Testis (tissue), 3 donors: ENCODE measurements around the gene NUBP2. TPM values are rescaled to one million over a fixed set of nuclear protein-coding genes. Genes with fewer than 3 reads are reported as not detected.

Source experiments
- DNase-seq: peaks from one replicate; pipeline ENCODE4 v3.0.0-alpha.2; 2019
- H3K27ac ChIP-seq, 2 donors: fragments of 200-600 bp; sonication (generic); one replicate each; pipeline ENCODE4 v1.5.1; 2019
- H3K27me3 ChIP-seq: fragments of 200-600 bp; sonication (generic); one replicate; pipeline ENCODE4 v1.5.1; 2019
- H3K36me3 ChIP-seq: fragments of 200-600 bp; sonication (generic); one replicate; pipeline ENCODE4 v1.5.1; 2017; ENCODE audit warnings: low read depth; ENCODE audit errors: missing control alignments
- H3K4me1 ChIP-seq: fragments of 200-600 bp; sonication (generic); one replicate; pipeline ENCODE4 v1.5.1; 2019
- H3K4me3 ChIP-seq, 2 donors: fragments of 200-600 bp; sonication (generic); one replicate each; pipeline ENCODE4 v1.5.1; 2017 to 2019
- H3K9me3 ChIP-seq: fragments of 200-600 bp; sonication (generic); one replicate; pipeline ENCODE4 v1.5.1; 2017
- POLR2A ChIP-seq: fragments of 450-650 bp; IDR thresholded peaks from one replicate; pipeline ENCODE4 v1.6.1; 2017; ENCODE audit warnings: antibody characterized with exemption, mild to moderate bottlenecking, moderate library complexity
- WGBS, 2 donors: methylation state at CpG; one replicate each; pipeline ENCODE4 v1.1.5; 2018; 5-methylcytosine and 5-hydroxymethylcytosine counted together
- intact Hi-C: fragments of 100-400 bp; cut with DNase I; formaldehyde crosslinking; loops from one replicate; pipeline ENCODE4 v1.15.1; 2023; ENCODE audit warnings: low total_unique reads
- polyA plus RNA-seq: library from polyadenylated mRNA; stranded (reverse); fragments of 350-450 nt; fragmentation: Illumina TruSeq; extraction: RNeasy Lipid Tissue Mini Kit (QIAGEN cat#74804); gene quantifications from one replicate; pipeline ENCODE4 v1.2.3, GENCODE V29; 2014; ENCODE audit warnings: low read depth, low replicate concordance; ENCODE audit not compliant: insufficient read depth
- total RNA-seq, 2 donors: library from RNA; depleted of rRNA; stranded (reverse); fragments of >200 nt; gene quantifications; one replicate each; pipeline ENCODE4 v1.2.3, GENCODE V29; 2016
- TF ChIP-seq, protein P1 (sequence below), 3 experiments: fragments of 450-650 bp in 2 of 3; fragments of 200-600 bp in 1 of 3; sonication (generic) in 1 of 3; IDR thresholded peaks; one replicate each; pipeline ENCODE4 v1.5.1; 2016 to 2019; ENCODE audit warnings: antibody characterized with exemption in 3 of 3, mild to moderate bottlenecking in 2 of 3, moderate library complexity in 1 of 3

NUBP2 gene
- total and polyA plus RNA-seq, 3 donors from 2014 or later, result 49.8 to 90.8 (median 81.5) TPM

DNA sequence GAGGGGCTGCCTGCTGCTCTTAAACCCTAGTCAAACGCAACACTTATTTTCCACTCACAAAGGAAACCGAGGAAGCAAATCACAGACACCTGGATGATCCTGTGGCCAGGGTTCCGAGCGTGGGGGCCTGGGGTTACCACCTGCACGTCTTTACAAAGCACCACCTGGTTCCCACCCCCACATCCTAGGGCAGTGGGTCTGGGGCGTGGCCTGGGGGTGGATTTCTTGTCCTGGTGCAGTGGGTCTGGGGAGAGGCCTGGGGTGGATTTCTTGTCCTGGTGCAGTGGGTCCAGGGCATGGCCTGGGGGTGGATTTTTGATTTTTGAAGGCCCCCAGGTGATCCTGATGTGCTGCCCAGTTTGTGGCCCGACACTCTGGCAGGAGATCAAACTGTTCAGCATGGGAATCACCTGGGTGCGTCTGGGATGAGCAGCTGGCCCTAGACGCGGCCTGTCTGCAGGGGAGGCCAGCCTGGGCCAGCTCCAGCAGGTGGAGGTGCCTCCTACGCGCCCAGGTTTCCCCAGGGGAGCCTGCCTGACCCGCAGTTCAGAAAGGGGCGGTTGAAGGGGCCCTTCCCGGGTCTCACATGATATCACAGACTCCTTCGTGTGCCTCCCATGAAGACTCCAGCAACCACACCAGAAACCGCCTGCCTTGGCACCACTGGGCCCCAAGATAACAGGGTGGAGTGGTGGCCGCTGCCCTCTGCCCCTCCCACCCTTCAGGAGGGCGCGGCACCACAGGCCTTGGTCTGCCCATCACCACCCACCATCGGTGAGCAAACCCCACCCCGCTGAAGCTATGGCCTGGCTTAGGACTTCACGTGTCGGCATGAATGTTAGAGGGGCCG is 37.6 kb downstream of the NUBP2 start:
- WGBS, 2 donors, result 84 to 98% methylated on average over 9 to 24 of the region's 25 CpGs
- DNase-seq, result no peak
- Histone ChIP-seq H3K36me3 (no peaks in the 10 kb centered on the region), H3K4me3 (no peak overlapping the region), H3K27ac (no peak overlapping the region), H3K9me3 (no peaks in the 10 kb centered on the region), H3K27me3 (no peaks in the 10 kb centered on the region), H3K4me1 (peaks cover 14% of the 10 kb centered on the region)
- intact Hi-C loops, result no loop called here
- TF ChIP-seq, protein P1, sequence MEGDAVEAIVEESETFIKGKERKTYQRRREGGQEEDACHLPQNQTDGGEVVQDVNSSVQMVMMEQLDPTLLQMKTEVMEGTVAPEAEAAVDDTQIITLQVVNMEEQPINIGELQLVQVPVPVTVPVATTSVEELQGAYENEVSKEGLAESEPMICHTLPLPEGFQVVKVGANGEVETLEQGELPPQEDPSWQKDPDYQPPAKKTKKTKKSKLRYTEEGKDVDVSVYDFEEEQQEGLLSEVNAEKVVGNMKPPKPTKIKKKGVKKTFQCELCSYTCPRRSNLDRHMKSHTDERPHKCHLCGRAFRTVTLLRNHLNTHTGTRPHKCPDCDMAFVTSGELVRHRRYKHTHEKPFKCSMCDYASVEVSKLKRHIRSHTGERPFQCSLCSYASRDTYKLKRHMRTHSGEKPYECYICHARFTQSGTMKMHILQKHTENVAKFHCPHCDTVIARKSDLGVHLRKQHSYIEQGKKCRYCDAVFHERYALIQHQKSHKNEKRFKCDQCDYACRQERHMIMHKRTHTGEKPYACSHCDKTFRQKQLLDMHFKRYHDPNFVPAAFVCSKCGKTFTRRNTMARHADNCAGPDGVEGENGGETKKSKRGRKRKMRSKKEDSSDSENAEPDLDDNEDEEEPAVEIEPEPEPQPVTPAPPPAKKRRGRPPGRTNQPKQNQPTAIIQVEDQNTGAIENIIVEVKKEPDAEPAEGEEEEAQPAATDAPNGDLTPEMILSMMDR (IDR thresholded peaks at IDR 0.05), result no peak
- no peak for TF ChIP-seq POLR2A

DNA sequence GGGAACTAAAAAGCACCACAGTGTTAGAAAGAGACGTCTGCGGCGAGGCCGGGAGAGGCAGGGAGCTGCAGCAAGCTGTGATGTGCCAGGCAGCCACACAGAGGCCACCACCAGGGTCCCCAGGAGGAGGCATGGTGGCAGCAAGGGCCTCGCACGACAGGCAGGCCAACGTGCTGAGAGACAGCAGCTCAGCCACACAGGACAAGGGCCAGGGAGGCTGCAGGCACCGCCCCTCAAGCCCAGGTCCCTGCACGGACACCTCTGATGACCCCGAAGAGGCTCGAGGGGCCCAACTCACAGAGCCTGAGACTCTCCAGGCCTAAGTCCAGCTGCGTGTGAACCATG is 38.2 kb downstream of the NUBP2 start:
- Histone ChIP-seq H3K4me1 (peaks cover 19% of the 10 kb centered on the region), H3K36me3 (no peaks in the 10 kb centered on the region), H3K27ac (no peak overlapping the region), H3K4me3 (no peak overlapping the region), H3K9me3 (no peaks in the 10 kb centered on the region), H3K27me3 (no peaks in the 10 kb centered on the region)
- intact Hi-C loops, result no loop called here
- no peak for DNase-seq
- WGBS, 2 donors, result 85 to 91% methylated on average over 7 to 11 of the region's 12 CpGs
- no peak for TF ChIP-seq POLR2A
- TF ChIP-seq, protein P1 (IDR thresholded peaks at IDR 0.05), result no peak

GRCh38 chr16:1821861-1822611 is 39.3 kb downstream of the NUBP2 start:
- H3K27ac ChIP-seq, result no peak overlapping the region
- H3K9me3 ChIP-seq, result no peaks in the 10 kb centered on the region
- DNase-seq, result no peak
- 96 to 97% methylated on average over 15 to 23 of the region's 24 CpGs for WGBS, 2 donors
- peaks cover 19% of the 10 kb centered on the region for H3K4me1 ChIP-seq
- no peak for TF ChIP-seq POLR2A
- TF ChIP-seq, protein P1 (IDR thresholded peaks at IDR 0.05), result no peak
- intact Hi-C loops, result no loop called here
- no peaks in the 10 kb centered on the region for H3K27me3 ChIP-seq
- no peak overlapping the region for H3K4me3 ChIP-seq
- no peaks in the 10 kb centered on the region for H3K36me3 ChIP-seq

GRCh38 chr16:1822801-1823200 is 40.0 kb downstream of the NUBP2 start:
- H3K27ac ChIP-seq, result no peak overlapping the region
- intact Hi-C loops, result no loop called here
- no peak for DNase-seq
- no peaks in the 10 kb centered on the region for H3K27me3 ChIP-seq
- peaks cover 20% of the 10 kb centered on the region for H3K4me1 ChIP-seq
- H3K4me3 ChIP-seq, result no peak overlapping the region
- no peaks in the 10 kb centered on the region for H3K36me3 ChIP-seq
- H3K9me3 ChIP-seq, result no peaks in the 10 kb centered on the region
- 93 to 96% methylated on average over 8 to 16 of the region's 16 CpGs for WGBS, 2 donors
- TF ChIP-seq, protein P1 (IDR thresholded peaks at IDR 0.05), result no peak
- no peak for TF ChIP-seq POLR2A
